Raji (cell line): Measurements from ENCODE around the gene DXO.
A peak's percentile ranks its signal among the peaks of the same experiment; 100 is the strongest.

Experiments used
- POLR2A ChIP-seq: IDR thresholded peaks from 2 replicates; pipeline ENCODE4 v1.6.1; 2011; ENCODE audit warnings: low read depth, low read length, control low read depth; ENCODE audit not compliant: insufficient read depth

Gene DXO

DNA sequence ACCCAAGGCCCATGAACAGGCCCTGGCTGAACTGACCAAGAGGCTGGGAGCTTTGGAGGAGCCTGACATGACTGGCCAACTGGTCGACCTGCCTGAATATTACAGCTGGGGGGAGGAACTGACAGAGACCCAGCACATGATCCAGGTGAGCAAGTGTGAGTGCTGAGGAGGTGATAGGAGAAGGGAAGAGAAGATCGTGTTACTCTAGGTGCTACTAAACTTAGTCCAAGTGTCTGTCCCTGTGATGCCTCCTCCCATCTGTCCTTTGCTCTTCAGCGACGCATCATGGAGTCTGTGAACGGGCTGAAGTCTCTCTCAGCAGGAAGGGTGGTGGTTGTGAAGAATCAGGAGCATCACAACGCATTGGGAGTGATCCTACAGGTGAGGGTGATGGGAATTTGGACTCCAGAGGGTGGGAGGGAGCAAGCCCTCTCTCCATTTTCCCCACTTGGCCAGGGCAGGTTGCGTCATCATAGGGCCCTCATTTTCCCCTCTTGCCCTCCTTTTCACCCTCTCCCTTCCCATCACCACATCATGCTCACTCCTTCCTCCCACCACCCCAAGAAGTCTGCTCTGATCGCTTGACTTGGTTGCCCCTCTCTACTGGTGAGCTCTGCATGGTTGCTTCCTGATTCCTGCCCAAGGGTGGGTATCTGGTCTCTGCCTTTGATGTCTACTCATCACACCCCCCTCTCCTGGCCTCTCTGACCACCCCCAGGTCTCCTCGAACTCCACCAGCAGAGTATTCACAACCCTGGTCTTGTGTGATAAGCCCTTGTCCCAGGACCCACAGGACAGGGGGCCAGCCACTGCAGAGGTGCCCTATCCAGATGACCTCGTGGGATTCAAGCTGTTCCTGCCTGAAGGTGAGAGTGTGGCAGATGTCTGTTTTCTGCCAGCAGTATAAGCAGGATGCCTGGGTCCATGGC lies 4.7 kb downstream of the DXO start:
- no peak for TF ChIP-seq POLR2A

GRCh38 chr6:31966506-31966905 lies 5.4 kb downstream of the DXO start:
- TF ChIP-seq POLR2A: no peak

- TF ChIP-seq POLR2A: no peak
Observed at GRCh38 chr6:31965700-31966099, 6.2 kb downstream of the DXO start.

DNA sequence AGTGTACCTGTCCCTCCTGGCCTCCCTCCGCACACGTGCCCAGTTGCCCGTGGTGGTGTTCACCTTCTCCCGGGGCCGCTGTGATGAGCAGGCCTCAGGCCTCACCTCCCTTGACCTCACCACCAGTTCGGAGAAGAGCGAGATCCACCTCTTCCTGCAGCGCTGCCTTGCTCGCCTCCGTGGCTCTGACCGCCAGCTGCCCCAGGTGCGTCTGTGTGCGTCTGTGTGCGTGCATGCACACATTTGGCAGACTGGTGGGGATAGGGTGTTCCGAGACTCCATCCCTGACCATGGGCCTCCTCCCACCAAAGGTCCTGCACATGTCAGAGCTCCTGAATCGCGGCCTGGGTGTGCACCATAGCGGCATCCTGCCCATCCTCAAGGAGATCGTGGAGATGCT lies 8.0 kb downstream of the DXO start:
- no peak for TF ChIP-seq POLR2A

- no peak for TF ChIP-seq POLR2A
Observed at GRCh38 chr6:31961616-31962015, 10.3 kb downstream of the DXO start.

DNA sequence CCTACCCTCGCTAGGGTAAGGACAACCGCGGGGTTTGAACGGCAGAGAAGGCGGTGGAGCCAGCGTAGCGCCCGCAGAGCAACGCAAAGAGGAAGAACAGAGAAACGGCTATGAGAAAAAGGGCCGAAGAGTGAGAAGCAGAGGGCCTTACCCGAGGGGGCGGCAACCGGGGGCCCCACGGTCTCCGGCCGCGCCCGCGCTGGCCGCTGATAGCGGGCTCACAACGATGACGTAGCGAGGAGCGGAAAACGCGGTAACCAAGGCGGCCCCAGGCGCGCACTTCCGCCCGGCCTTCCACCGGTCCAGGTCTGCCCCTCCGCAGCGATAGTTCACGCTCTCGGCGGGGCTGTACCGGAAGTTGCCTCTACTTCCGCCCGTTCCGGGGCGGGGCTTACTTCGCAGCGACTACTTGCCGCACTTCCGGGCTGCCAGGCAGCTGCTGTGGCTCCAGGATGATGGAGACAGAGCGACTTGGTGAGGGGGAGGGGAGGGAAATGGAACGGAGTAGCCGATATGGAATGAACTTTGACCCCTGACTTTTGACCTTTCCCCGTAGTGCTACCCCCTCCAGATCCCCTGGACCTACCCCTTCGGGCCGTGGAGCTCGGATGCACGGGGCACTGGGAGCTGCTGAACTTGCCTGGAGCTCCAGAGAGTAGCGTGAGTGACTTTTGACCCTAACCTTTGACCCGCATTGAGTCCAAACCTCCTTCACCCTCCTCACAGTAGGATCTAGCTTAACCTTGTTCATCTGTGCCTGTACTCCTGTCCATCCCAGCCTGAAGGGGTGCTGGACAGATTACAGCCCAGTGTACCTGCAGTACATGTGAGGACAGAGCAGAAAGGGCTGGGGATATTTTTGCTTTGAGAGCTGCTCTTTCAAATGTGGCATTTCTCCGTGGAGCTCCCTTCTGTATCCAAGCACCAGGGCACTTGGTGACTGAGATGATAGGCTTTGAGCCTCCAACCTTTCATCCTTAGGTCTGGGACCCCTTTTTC lies 12.9 kb downstream of the DXO start, which contains the start of the genes NELFE and SKIC2:
TSS of gene NELFE (minus strand) at position 231 of the 999 bp plus-strand sequence. CDS start 525 bp downstream, outside the sequence.
TSS of gene SKIC2 (plus strand) at position 435 of the 999 bp plus-strand sequence. CDS start at position 453, 18 bp downstream.
- TF ChIP-seq POLR2A: peak; percentile 86

DNA sequence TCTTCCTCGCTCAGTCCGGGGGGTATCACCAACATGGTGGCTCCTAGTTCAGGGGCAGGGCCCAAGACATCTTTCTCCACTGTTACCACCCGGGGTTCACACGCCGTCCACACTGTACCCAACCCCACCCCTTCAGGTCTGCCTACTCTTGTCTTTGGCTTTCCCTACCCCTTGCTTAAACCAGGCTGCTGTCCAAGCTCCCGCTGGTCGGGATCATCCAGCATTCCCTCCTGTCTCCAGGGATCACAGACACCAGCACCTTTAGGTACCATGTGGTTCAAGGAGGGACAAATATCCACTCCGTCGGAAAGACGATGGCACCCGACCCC lies 13.6 kb downstream of the DXO start:
- TF ChIP-seq POLR2A: no peak

DNA sequence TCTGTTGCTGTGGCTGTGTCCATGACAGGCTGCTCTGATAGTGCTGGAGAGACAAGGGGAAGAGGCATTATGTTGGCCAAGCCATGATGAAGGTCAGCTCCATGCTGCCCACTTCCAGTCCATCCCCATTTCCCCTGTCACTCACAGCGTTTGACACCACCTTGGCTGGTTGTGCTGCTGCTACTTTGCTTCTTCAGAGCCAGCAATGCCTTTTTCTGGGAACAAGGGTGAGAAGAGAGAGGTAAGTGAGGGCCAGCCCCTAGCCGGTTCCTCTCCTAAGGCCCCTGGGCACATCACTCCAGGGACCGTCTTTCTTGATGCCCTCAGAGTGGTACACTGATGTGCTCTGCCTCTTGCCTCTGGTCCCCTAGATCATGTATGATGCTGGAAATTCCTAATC lies 15.1 kb downstream of the DXO start:
- TF ChIP-seq POLR2A: no peak

- TF ChIP-seq POLR2A: no peak
Observed at GRCh38 chr6:31954511-31954910, 17.4 kb downstream of the DXO start.

DNA sequence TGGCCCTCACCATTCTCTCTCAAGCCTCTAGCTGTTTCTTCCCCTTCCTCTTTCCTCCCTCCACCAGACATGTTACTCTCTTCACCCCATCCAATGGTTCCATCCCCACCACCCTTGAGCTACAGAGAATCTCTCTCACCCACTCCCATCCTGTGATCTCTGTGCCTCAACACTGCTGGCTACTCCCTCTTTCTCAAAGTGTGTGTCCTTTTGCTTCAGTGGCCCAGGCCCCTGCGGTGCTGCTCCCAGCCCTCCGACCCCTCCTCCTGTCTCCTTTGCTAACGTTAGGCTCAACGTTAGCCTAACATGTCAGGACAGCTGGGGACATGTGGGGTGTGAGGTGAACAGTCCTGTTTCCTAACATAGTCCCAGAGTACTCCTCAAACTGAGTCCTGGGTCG lies 19.0 kb downstream of the DXO start:
- TF ChIP-seq POLR2A: no peak

- no peak for TF ChIP-seq POLR2A
Observed at GRCh38 chr6:31952140-31952805, 19.7 kb downstream of the DXO start.

DNA sequence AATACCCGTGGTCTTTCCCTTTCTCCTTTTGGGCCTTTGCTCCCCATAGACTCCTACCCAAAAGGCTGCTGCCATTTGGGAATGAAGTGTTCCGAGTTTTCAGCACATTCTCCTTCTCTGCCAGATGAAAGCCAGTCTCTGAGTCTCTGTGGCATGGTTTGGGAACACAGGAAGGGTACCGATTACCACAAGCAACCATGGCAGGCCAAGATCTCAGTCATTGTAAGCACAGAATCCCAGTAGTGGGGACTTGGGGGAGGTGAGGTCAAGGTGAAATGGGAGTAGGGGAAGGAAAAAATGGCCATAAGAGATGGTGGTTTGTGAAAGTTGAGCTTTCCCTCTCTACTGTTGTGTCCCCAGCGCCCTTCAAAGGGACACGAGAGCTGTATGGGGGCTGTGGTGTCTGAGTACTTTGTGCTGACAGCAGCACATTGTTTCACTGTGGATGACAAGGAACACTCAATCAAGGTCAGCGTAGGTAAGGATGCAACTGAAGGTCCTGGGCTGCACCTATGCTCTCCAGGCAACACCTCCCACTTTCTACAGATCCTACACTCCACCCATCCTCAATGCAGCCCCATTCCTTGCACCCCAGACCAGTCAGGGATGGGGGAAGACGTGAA lies 21.9 kb downstream of the DXO start:
- 0 out of 2 replicates have a peak, but pooled peaks have one; percentile 4 for TF ChIP-seq POLR2A

GRCh38 chr6:31948753-31949413 lies 23.1 kb downstream of the DXO start:
- TF ChIP-seq POLR2A: no peak

DNA sequence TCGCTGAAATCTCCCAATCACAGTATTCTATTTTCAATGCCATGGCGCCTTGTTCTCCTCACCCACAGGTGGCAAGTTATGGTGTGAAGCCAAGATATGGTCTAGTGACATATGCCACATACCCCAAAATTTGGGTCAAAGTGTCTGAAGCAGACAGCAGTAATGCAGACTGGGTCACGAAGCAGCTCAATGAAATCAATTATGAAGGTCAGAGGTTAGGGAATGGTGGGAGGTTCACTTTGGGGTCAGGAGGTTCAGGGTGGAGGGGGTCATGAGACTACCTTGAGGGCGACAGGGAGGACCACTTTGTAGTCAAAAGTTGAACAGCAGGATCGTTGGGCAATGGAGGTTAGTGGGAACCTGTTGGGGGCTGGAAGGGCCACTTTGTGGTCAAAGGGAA lies 23.6 kb downstream of the DXO start:
- TF ChIP-seq POLR2A: no peak
